ENCODE data around the gene C6orf15.

GRCh38 chr6:31125586-31126363 is 13.4 kb upstream of the C6orf15 start:
- no peak for TF ChIP-seq CTCF (IDR thresholded peaks at IDR 0.05 in 8 of 11, conservative IDR thresholded peaks at IDR 0.05 in 3 of 11)
- no peak for TF ChIP-seq POLR2AphosphoS5 (IDR thresholded peaks at IDR 0.05)
- no peak for TF ChIP-seq POLR2A (IDR thresholded peaks at IDR 0.05)

All from spleen (tissue), 7 donors.